GM23248 (cell line): Measurements from ENCODE around the gene SIRPG.

Experiments
- EZH2 ChIP-seq: fragments of 200-600 bp; sonication (generic); IDR thresholded peaks from 2 replicates; pipeline ENCODE4 v1.6.1; 2018; ENCODE audit warnings: antibody characterized with exemption, mild to moderate bottlenecking; ENCODE audit not compliant: insufficient read depth, poor library complexity, severe bottlenecking
- EZH2phosphoT487 ChIP-seq: fragments of 200-600 bp; sonication (generic); IDR thresholded peaks from 2 replicates; pipeline ENCODE4 v1.6.1; 2018; ENCODE audit warnings: antibody characterized with exemption, moderate library complexity, mild to moderate bottlenecking, low read depth; ENCODE audit not compliant: insufficient read depth

- no peak for TF ChIP-seq EZH2
- no peak for TF ChIP-seq EZH2phosphoT487
Measured at GRCh38 chr20:1629321-1629720, 28.3 kb downstream of the SIRPG start.
